HCT116 (cell line): ENCODE data around the gene LMOD3. TPM values are rescaled to one million over a fixed set of nuclear protein-coding genes. Genes with fewer than 3 reads are reported as not detected.

Source experiments
- ATAC-seq: fragments of 200-7000 bp; cut with Tn5 transposase; 2 replicates; pipeline ENCODE4 v1.9.1; 2020; ENCODE audit warnings: mild to moderate bottlenecking, moderate library complexity
- BruUV-seq: library from RNA; stranded (reverse); fragments of 400-500 nt; replicated peaks from 2 replicates; lab custom pipeline; 2021; lab: Mats Ljungman, UMichigan
- CTCF ChIA-PET: fragments of 300-600 bp; sonication (Branson Sonifier 250); formaldehyde crosslinking; loops from one replicate; lab custom pipeline; 2021; ENCODE audit warnings: antibody characterized with exemption; lab: Charles Lee
- POLR2A ChIA-PET: fragments of 300-600, 350-600 bp; sonication (Branson Sonifier 250); formaldehyde crosslinking; loops from one replicate; lab custom pipeline; 2021; ENCODE audit warnings: antibody characterized with exemption; lab: Charles Lee
- RAD21 ChIA-PET, 2 experiments: fragments of 300-600 bp; sonication (Branson Sonifier 250); formaldehyde crosslinking; loops; one replicate each; lab custom pipeline; 2023; ENCODE audit warnings: low total read pairs in 2 of 2; ENCODE audit not compliant: uncharacterized antibody in 2 of 2, unreplicated experiment in 2 of 2, low non-redundant PET in 1 of 2; lab: Charles Lee
- DNase-seq: peaks from one replicate; pipeline ENCODE4 v3.0.0-alpha.2; 2010; ENCODE audit warnings: low read depth, low spot score
- H2AFZ ChIP-seq: fragments of 200-600 bp; shearing (Covaris generic), sonication (generic); 2 replicates; pipeline ENCODE4 v1.6.1; 2017; ENCODE audit warnings: low read depth, mixed run types, mixed read lengths, antibody characterized with exemption, low read length; ENCODE audit not compliant: poor library complexity, severe bottlenecking
- H3K27ac ChIP-seq: 2 replicates; pipeline ENCODE4 v1.5.1; 2012; ENCODE audit warnings: low read depth, low read length
- H3K27me3 ChIP-seq: fragments of 200-600 bp; sonication (generic); 2 replicates; pipeline ENCODE4 v1.6.1; 2016; ENCODE audit warnings: mixed run types, low read length, mixed read lengths; ENCODE audit not compliant: insufficient read depth
- H3K36me3 ChIP-seq, 2 experiments: fragments of 200-500 bp in 1 of 2; fragments of 200-600 bp in 1 of 2; sonication (Bioruptor generic) in 1 of 2; sonication (generic) in 1 of 2; 2 replicates each; pipeline versions ENCODE4 v1.5.1 to v1.6.1; 2014 to 2016; ENCODE audit warnings: low read length in 2 of 2, inconsistent platforms in 1 of 2, mixed read lengths in 1 of 2, mixed run types in 1 of 2; ENCODE audit not compliant: insufficient read depth in 2 of 2, control insufficient read depth in 1 of 2
- H3K4me1 ChIP-seq, 2 experiments: fragments of 200-600 bp in 1 of 2; sonication (generic) in 1 of 2; 2 replicates each; pipeline versions ENCODE4 v1.5.1 to v1.6.1; 2012 to 2017; ENCODE audit warnings: low read length in 2 of 2, inconsistent platforms in 1 of 2, mild to moderate bottlenecking in 1 of 2, mixed read lengths in 1 of 2, mixed run types in 1 of 2, moderate library complexity in 1 of 2; ENCODE audit not compliant: insufficient read depth in 2 of 2, control insufficient read depth in 1 of 2
- H3K4me2 ChIP-seq: fragments of 200-600 bp; sonication (generic); 2 replicates; pipeline ENCODE4 v1.6.1; 2017; ENCODE audit warnings: mixed run types, low read length, mixed read lengths
- H3K4me3 ChIP-seq, 2 experiments: fragments of 200-600 bp in 1 of 2; sonication (generic) in 1 of 2; replicated peaks in 1 of 2; 2 replicates each; pipeline ENCODE4 v1.5.1; 2011 to 2016; ENCODE audit warnings: low read length in 2 of 2, control low read depth in 1 of 2, low read depth in 1 of 2, mild to moderate bottlenecking in 1 of 2, mixed read lengths in 1 of 2, mixed run types in 1 of 2
- H3K79me2 ChIP-seq: fragments of 200-600 bp; sonication (generic); 2 replicates; pipeline ENCODE4 v1.6.1; 2017; ENCODE audit warnings: mild to moderate bottlenecking, mixed run types, low read length, moderate library complexity, mixed read lengths; ENCODE audit not compliant: insufficient read depth
- H3K9ac ChIP-seq: fragments of 200-600 bp; sonication (generic); 2 replicates; pipeline ENCODE4 v1.6.1; 2016; ENCODE audit warnings: low read length, mixed read lengths
- H3K9me2 ChIP-seq: fragments of 200-600 bp; sonication (generic), shearing (Covaris generic); 2 replicates; pipeline ENCODE4 v1.6.1; 2017; ENCODE audit warnings: mixed run types, mild to moderate bottlenecking, moderate library complexity; ENCODE audit not compliant: insufficient read depth
- H3K9me3 ChIP-seq, 2 experiments: fragments of 200-500 bp in 1 of 2; fragments of 200-600 bp in 1 of 2; sonication (Bioruptor generic) in 1 of 2; sonication (generic) in 1 of 2; 2 replicates each; pipeline ENCODE4 v1.6.1; 2014 to 2017; ENCODE audit warnings: low read length in 2 of 2, mixed read lengths in 2 of 2, inconsistent platforms in 1 of 2, low read depth in 1 of 2, mild to moderate bottlenecking in 1 of 2, mixed run types in 1 of 2, moderate library complexity in 1 of 2; ENCODE audit not compliant: control insufficient read depth in 1 of 2, insufficient read depth in 1 of 2
- H4K20me1 ChIP-seq: fragments of 200-600 bp; sonication (generic), shearing (Covaris generic); 2 replicates; pipeline ENCODE4 v1.6.1; 2017; ENCODE audit warnings: mixed run types, mild to moderate bottlenecking, moderate library complexity; ENCODE audit not compliant: insufficient read depth
- ATF3 ChIP-seq: IDR thresholded peaks from 2 replicates; pipeline ENCODE4 v1.6.1; 2012
- CEBPB ChIP-seq: IDR thresholded peaks from 2 replicates; pipeline ENCODE4 v1.6.1; 2012; ENCODE audit warnings: low read depth
- EZH2phosphoT487 ChIP-seq: fragments of 200-600 bp; IDR thresholded peaks from 2 replicates; pipeline ENCODE4 v1.6.1; 2018; ENCODE audit warnings: antibody characterized with exemption, borderline replicate concordance
- POLR2AphosphoS5 ChIP-seq: IDR thresholded peaks from 2 replicates; pipeline ENCODE4 v1.6.1; 2011; ENCODE audit warnings: mild to moderate bottlenecking, low read depth, low read length, moderate library complexity
- RAD21 ChIP-seq: IDR thresholded peaks from 2 replicates; pipeline ENCODE4 v1.6.1; 2012; ENCODE audit warnings: low read depth, mild to moderate bottlenecking
- REST ChIP-seq: IDR thresholded peaks from 2 replicates; pipeline ENCODE4 v1.6.1; 2012; ENCODE audit warnings: low read depth
- ZBTB33 ChIP-seq: IDR thresholded peaks from 2 replicates; pipeline ENCODE4 v1.6.1; 2011; ENCODE audit warnings: mild to moderate bottlenecking, low read length, moderate library complexity; ENCODE audit not compliant: insufficient replicate concordance; ENCODE audit errors: extremely low read depth
- intact Hi-C: fragments of 100-400 bp; cut with micrococcal nuclease; formaldehyde crosslinking; loops from 2 replicates; pipeline ENCODE4 v1.10.0; 2022
- total RNA-seq: library from RNA; stranded (reverse); gene quantifications from one replicate; pipeline ENCODE4 v1.2.1, GENCODE V29; 2021; ENCODE audit not compliant: unreplicated experiment

LMOD3 gene
- total RNA-seq, 1 experiment from 2014 or later, result not detected

- ChIA-PET POLR2A (no interaction called here), CTCF (interaction anchor here (2.4 kb wide), 1 partner anchor 10 kb away, joined by 8 read pairs; no protein-coding TSS in a partner anchor), RAD21 (no interaction called here)
- peaks cover 0 to 6% of the 10 kb centered on the region in 2 experiments; a peak in 1 of 4 replicates for H3K4me1 ChIP-seq
- H3K27ac ChIP-seq, result no peak overlapping the region
- intact Hi-C loops, result no loop called here
- no peaks in the 10 kb centered on the region for H3K36me3 ChIP-seq
- ATAC-seq, result no peak
- no peak for DNase-seq
- H2AFZ ChIP-seq, result no peak overlapping the region
- H3K27me3 ChIP-seq, result no peaks in the 10 kb centered on the region
- H3K79me2 ChIP-seq, result no peaks in the 10 kb centered on the region
- no peak overlapping the region for H3K4me3 ChIP-seq
- H4K20me1 ChIP-seq, result no peaks in the 10 kb centered on the region
- no peak overlapping the region for H3K4me2 ChIP-seq
- H3K9me2 ChIP-seq, result no peaks in the 10 kb centered on the region
- no peak overlapping the region for H3K9ac ChIP-seq
- TF ChIP-seq CEBPB (no peak), ATF3 (no peak), EZH2phosphoT487 (no peak), RAD21 (peak; percentile 21; the same call in 1 of the 2 replicates), ZBTB33 (no peak), REST (no peak), POLR2AphosphoS5 (no peak)
- TF ChIP-seq, all 23 proteins: peak for 1
- no peaks in the 10 kb centered on the region for H3K9me3 ChIP-seq
- BruUV-seq, result no TSS peak
These were observed 11.4 kb downstream of the LMOD3 start for GRCh38 chr3:69110941-69111546.
